Measurements from ENCODE around the gene TNIP1. TPM values are rescaled to one million over a fixed set of nuclear protein-coding genes. Genes with fewer than 3 reads are reported as not detected.

The TNIP1 gene, protein sequence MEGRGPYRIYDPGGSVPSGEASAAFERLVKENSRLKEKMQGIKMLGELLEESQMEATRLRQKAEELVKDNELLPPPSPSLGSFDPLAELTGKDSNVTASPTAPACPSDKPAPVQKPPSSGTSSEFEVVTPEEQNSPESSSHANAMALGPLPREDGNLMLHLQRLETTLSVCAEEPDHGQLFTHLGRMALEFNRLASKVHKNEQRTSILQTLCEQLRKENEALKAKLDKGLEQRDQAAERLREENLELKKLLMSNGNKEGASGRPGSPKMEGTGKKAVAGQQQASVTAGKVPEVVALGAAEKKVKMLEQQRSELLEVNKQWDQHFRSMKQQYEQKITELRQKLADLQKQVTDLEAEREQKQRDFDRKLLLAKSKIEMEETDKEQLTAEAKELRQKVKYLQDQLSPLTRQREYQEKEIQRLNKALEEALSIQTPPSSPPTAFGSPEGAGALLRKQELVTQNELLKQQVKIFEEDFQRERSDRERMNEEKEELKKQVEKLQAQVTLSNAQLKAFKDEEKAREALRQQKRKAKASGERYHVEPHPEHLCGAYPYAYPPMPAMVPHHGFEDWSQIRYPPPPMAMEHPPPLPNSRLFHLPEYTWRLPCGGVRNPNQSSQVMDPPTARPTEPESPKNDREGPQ
- 56.0 and 87.7 TPM in 2 replicates for total RNA-seq

DNA sequence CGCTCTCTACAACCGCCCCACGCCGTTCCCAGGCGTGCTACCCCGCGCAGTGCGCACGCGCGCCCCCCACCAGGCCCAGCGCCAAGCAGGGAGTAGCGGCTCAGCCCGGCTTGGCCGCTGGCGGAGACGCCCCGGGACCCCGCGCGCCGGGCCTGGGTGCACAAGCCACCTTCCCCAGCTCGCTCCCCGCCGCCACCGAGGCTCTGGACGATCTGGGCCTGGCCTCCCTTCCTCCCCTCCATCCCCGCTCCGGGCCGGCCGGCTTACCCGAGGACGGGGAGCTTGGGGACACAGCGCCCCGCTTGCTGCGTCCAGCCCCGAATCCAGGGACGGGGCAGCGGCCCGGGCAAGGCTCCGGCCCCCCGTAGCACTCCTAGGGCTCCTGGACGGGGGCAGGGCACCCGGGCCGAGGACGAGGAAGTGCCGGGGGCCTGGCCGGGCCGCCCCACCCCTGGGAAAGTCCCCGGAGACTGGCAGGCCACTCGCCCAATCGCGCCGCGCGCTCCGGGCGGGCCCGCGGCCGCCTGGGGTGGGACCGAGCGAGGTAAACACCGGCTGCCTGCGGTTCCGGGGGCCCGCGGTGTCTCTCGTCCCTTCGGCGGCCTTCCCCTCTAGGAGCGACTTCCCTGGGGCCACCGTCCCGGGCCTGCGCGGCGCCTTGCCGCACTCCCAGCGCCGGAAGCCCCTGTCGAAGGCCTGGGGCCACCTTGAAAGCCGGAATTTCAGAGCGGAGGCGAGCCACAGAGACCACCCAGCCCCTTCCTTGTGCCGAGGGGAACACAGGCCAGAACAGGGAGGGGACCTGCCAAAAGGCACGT is at the start of gene TNIP1:
TNIP1 (minus strand) TSS at position 422 of the 818 bp plus-strand sequence. CDS start 15,939 bp downstream, outside the sequence.

DNA sequence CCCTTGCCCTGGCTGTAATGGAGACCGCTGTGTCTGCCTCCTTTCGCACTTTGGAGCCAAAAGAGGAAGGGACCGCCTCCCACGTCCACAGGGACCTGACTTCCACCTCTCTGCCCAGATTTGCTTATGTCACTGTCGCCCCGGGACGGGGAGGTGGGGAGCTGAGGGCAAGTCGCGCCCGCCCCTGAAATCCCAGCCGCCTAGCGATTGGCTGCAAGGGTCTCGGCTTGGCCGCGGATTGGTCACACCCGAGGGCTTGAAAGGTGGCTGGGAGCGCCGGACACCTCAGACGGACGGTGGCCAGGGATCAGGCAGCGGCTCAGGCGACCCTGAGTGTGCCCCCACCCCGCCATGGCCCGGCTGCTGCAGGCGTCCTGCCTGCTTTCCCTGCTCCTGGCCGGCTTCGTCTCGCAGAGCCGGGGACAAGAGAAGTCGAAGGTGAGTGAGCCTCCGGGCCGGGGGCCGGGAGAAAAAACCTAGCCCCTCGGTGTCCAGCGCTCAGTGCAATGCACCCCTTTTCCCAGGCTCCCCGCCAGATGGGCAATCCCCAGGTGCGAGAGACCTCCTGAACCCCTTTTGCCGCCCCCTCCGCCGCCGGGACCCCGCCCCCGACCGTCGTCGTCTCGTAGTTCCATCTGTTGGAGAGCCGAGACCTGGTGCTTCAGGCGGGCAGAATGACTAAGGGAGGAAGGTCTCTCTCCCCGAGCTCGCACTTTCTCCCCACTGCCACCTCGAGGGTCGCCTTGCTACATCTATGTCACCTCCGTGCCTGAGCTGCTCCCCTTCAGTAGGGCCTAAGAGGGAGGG is 60.3 kb downstream of the TNIP1 start, which contains the start of gene GPX3:
GPX3 (plus strand) TSS at position 288 of the 807 bp plus-strand sequence; CDS start at position 352, 64 bp downstream.

Other genes starting within 250 kb of the TNIP1 start
- not detected in 2 replicates for gene IRGM, start 234.5 kb downstream of the TNIP1 start, total RNA-seq
- 5.1 and 14.1 TPM in 2 replicates for gene ZNF300, start 176.1 kb downstream of the TNIP1 start, total RNA-seq
- 7.6 and 18.4 TPM in 2 replicates for gene GPX3, start 60.4 kb downstream of the TNIP1 start, total RNA-seq
- gene ANXA6, start 76.7 kb upstream of the TNIP1 start, total RNA-seq = 553 and 716 TPM in 2 replicates
- 2.2 and 6.9 TPM in 2 replicates for gene CCDC69, start 143.1 kb upstream of the TNIP1 start, total RNA-seq
- gene GM2A, start 172.2 kb upstream of the TNIP1 start, total RNA-seq = 30.3 and 55.6 TPM in 2 replicates
- gene SLC36A3, start 222.7 kb upstream of the TNIP1 start, total RNA-seq = not detected in 2 replicates